Panc1 (cell line): Measurements from ENCODE around the gene VKORC1. TPM values are rescaled to one million over a fixed set of nuclear protein-coding genes. Genes with fewer than 3 reads are reported as not detected.

Experiments
- ATAC-seq: fragments of 200-7000 bp; cut with Tn5 transposase; 2 replicates; pipeline ENCODE4 v1.9.1; 2020; ENCODE audit warnings: mild to moderate bottlenecking, moderate library complexity
- BruUV-seq: library from RNA; stranded (reverse); fragments of 400-500 nt; replicated peaks from 2 replicates; lab custom pipeline; 2021; lab: Mats Ljungman, UMichigan
- CTCF ChIA-PET: fragments of 300-600 bp; sonication (Branson Sonifier 250); formaldehyde crosslinking; loops from one replicate; lab custom pipeline; 2022; ENCODE audit warnings: antibody characterized with exemption; lab: Charles Lee
- POLR2A ChIA-PET: fragments of 300-600 bp; sonication (Branson Sonifier 250); formaldehyde crosslinking; loops from one replicate; lab custom pipeline; 2022; ENCODE audit warnings: antibody characterized with exemption; lab: Charles Lee
- DNase-seq: peaks from one replicate; pipeline ENCODE4 v3.0.0-alpha.2; 2010; ENCODE audit warnings: low read depth, low spot score
- H3K27ac ChIP-seq: 2 replicates; pipeline ENCODE4 v1.5.1; 2011; ENCODE audit warnings: mild to moderate bottlenecking, low read length, inconsistent platforms
- H3K27me3 ChIP-seq: fragments of 200-500 bp; sonication (Bioruptor generic); 2 replicates; pipeline ENCODE4 v1.6.0; 2014; ENCODE audit warnings: low read length, inconsistent platforms; ENCODE audit not compliant: control insufficient read depth, insufficient read depth
- H3K36me3 ChIP-seq: fragments of 200-500 bp; sonication (Bioruptor generic); 2 replicates; pipeline ENCODE4 v1.5.1; 2014; ENCODE audit warnings: inconsistent platforms, mild to moderate bottlenecking, low read length, moderate library complexity; ENCODE audit not compliant: control insufficient read depth, insufficient read depth
- H3K4me1 ChIP-seq: 2 replicates; pipeline ENCODE4 v1.5.1; 2011; ENCODE audit warnings: inconsistent platforms, mild to moderate bottlenecking, low read length, moderate library complexity; ENCODE audit not compliant: control insufficient read depth, insufficient read depth
- H3K4me3 ChIP-seq, 2 experiments: 2 replicates each; pipeline ENCODE4 v1.5.1; 2011 to 2012; ENCODE audit warnings: low read depth in 2 of 2, low read length in 2 of 2, mild to moderate bottlenecking in 2 of 2, inconsistent platforms in 1 of 2, moderate library complexity in 1 of 2
- H3K9me3 ChIP-seq: fragments of 200-500 bp; sonication (Bioruptor generic); 2 replicates; pipeline ENCODE4 v1.5.1; 2014; ENCODE audit warnings: low read depth, mild to moderate bottlenecking, inconsistent platforms, low read length, moderate library complexity; ENCODE audit not compliant: control insufficient read depth, insufficient read depth
- CTCF ChIP-seq: fragments of 450-650 bp; IDR thresholded peaks from 2 replicates; pipeline ENCODE4 v1.5.1; 2017; ENCODE audit warnings: mild to moderate bottlenecking
- POLR2AphosphoS5 ChIP-seq: IDR thresholded peaks from 2 replicates; pipeline ENCODE4 v1.6.1; 2012; ENCODE audit warnings: mild to moderate bottlenecking, low read depth, low read length, moderate library complexity
- REST ChIP-seq, 2 experiments: IDR thresholded peaks; 2 replicates each; pipeline ENCODE4 v1.6.1; 2011 to 2012; ENCODE audit warnings: low read depth in 2 of 2, control low read depth in 1 of 2, low read length in 1 of 2, mild to moderate bottlenecking in 1 of 2, moderate library complexity in 1 of 2; ENCODE audit not compliant: insufficient read depth in 1 of 2
- SIN3A ChIP-seq: IDR thresholded peaks from 2 replicates; pipeline ENCODE4 v1.6.1; 2012; ENCODE audit warnings: low read depth, mild to moderate bottlenecking, low read length, moderate library complexity, borderline replicate concordance; ENCODE audit not compliant: insufficient read depth
- TCF7L2 ChIP-seq: IDR thresholded peaks from 2 replicates; pipeline ENCODE4 v1.6.1; 2011; ENCODE audit warnings: mild to moderate bottlenecking, low read depth, low read length, inconsistent platforms
- in situ Hi-C: cut with HindIII; loops from 2 replicates; pipeline ENCODE4 v1.10.0; 2016; ENCODE audit warnings: low sequenced_read_pairs, low pct_unique_long_range_greater_than_20kb
- intact Hi-C: fragments of 100-400 bp; cut with micrococcal nuclease; formaldehyde crosslinking; loops from one replicate; pipeline ENCODE4 v1.10.0; 2022; ENCODE audit not compliant: unreplicated experiment
- total RNA-seq: library from RNA; stranded (reverse); gene quantifications from one replicate; pipeline ENCODE4 v1.2.1, GENCODE V29; 2021; ENCODE audit not compliant: unreplicated experiment

Gene VKORC1
- total RNA-seq, 1 experiment from 2014 or later: 109 TPM

DNA sequence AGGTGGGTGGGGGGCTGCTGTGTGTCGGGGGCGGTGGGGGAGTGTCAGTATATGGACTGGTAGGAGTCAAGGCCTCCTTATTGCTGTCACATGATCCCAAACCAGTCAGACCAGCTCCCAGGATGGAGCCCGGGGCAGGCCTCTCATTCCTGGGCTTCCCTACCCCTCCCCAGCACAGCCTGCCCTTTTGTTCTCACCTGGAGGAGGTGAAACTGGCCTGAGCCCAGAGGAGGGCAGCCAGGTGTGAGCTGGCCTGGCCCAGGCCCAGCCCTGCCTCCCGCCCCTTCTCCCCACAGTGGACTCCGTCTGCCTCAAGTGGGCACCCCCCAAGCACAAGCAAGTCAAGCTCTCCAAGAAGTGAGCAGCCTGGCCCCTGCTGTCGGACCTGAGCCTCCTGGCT lies 36.3 kb upstream of the VKORC1 start:
- intact Hi-C loops (no loop called here), in situ Hi-C loops (no loop called here)
- ChIA-PET POLR2A (interaction anchor here (0.6 kb wide), 1 partner anchor 50 kb away, joined by 11 read pairs; no protein-coding TSS in a partner anchor), CTCF (interaction anchor here (1.5 kb wide), 1 partner anchor 11 kb away, joined by 3 read pairs; no protein-coding TSS in a partner anchor)
- Histone ChIP-seq H3K4me3 (no peak overlapping the region), H3K36me3 (no peaks in the 10 kb centered on the region), H3K4me1 (no peaks in the 10 kb centered on the region), H3K27me3 (no peaks in the 10 kb centered on the region), H3K9me3 (no peaks in the 10 kb centered on the region), H3K27ac (no peak overlapping the region)
- no TSS peak for BruUV-seq
- DNase-seq (no peak), ATAC-seq (no peak)
- no peak for TF ChIP-seq REST (IDR thresholded peaks at IDR 0.05; ENCODE audit: insufficient read depth in 1 of 2, low read depth in 2 of 2, low read length in 1 of 2)
- no peak for TF ChIP-seq POLR2AphosphoS5
- TF ChIP-seq CTCF: no peak
- no peak for TF ChIP-seq SIN3A
- TF ChIP-seq TCF7L2: no peak

DNA sequence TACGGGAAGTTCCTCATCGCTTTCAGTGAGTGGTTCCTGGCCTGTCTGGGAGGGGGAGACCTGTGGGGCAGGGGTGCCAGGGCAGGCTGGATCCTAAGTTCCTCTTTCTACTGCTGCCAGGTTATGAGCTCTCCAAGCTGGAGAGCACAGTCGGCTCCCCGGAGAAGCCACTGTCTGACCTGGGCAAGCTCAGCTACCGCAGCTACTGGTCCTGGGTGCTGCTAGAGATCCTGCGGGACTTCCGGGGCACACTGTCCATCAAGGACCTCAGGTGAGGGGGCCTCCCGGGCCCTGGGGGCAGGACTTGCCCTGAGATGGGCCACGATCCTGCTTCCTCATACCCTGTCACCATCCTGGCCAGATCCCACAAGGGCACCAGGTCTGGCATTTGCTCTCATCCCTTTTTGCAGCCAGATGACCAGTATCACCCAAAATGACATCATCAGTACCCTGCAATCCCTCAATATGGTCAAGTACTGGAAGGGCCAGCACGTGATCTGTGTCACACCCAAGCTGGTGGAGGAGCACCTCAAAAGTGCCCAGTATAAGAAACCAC lies 35.8 kb upstream of the VKORC1 start:
- no peaks in the 10 kb centered on the region for H3K4me1 ChIP-seq
- no TSS peak for BruUV-seq
- POLR2A ChIA-PET: interaction anchor here (0.6 kb wide), 1 partner anchor 50 kb away, joined by 11 read pairs; no protein-coding TSS in a partner anchor
- H3K27me3 ChIP-seq: no peaks in the 10 kb centered on the region
- DNase-seq (no peak), ATAC-seq (no peak)
- H3K36me3 ChIP-seq: no peaks in the 10 kb centered on the region
- H3K4me3 ChIP-seq: no peak overlapping the region
- no peaks in the 10 kb centered on the region for H3K9me3 ChIP-seq
- CTCF ChIA-PET: no interaction called here
- in situ Hi-C loops: no loop called here
- no peak overlapping the region for H3K27ac ChIP-seq
- TF ChIP-seq POLR2AphosphoS5: no peak
- TF ChIP-seq SIN3A: no peak
- no peak for TF ChIP-seq REST (IDR thresholded peaks at IDR 0.05; ENCODE audit: insufficient read depth in 1 of 2, low read depth in 2 of 2, low read length in 1 of 2)
- no peak for TF ChIP-seq TCF7L2
- TF ChIP-seq CTCF: no peak
- intact Hi-C loops: no loop called here
